Uterus (tissue), 2 donors: ENCODE data around the gene KRT23.

ENCODE experiments used
- CTCF ChIP-seq, 4 experiments: fragments of 200-600 bp in 2 of 4; fragments of 450-650 bp in 2 of 4; sonication (generic) in 2 of 4; IDR thresholded peaks; one replicate each; pipeline ENCODE4 v1.5.1; 2016 to 2019; ENCODE audit warnings: antibody characterized with exemption in 4 of 4, mild to moderate bottlenecking in 2 of 4, moderate library complexity in 1 of 4
- POLR2A ChIP-seq, 2 donors: fragments of 450-650 bp; IDR thresholded peaks; one replicate each; pipeline ENCODE4 v1.6.1; 2016; ENCODE audit warnings: antibody characterized with exemption in 2 of 2, mild to moderate bottlenecking in 1 of 2, moderate library complexity in 1 of 2

GRCh38 chr17:40947929-40948328, 10.5 kb upstream of the KRT23 start:
- TF ChIP-seq POLR2A (IDR thresholded peaks at IDR 0.05) (no peak), CTCF (IDR thresholded peaks at IDR 0.05) (no peak)
